GM12873 (cell line): ENCODE measurements around the gene RPL13A.
A peak's percentile ranks its signal among the peaks of the same experiment; 100 is the strongest.

ENCODE experiments used
- CTCF ChIP-seq: IDR thresholded peaks from 2 replicates; pipeline ENCODE4 v1.5.1; 2012; ENCODE audit warnings: low read depth, mild to moderate bottlenecking, moderate library complexity, low read length, control low read depth; ENCODE audit not compliant: insufficient read depth; ENCODE audit errors: missing control alignments

Gene RPL13A

GRCh38 chr19:49442771-49443365 lies 44.5 kb upstream of the RPL13A start:
- TF ChIP-seq CTCF: no peak

- peak; percentile 87 for TF ChIP-seq CTCF
These were observed 43.9 kb upstream of the RPL13A start for GRCh38 chr19:49443366-49444099.

- TF ChIP-seq CTCF: no peak
These were observed 41.4 kb upstream of the RPL13A start for GRCh38 chr19:49445997-49446396.

GRCh38 chr19:49447485-49448431 lies 39.6 kb upstream of the RPL13A start:
- TF ChIP-seq CTCF: no peak

GRCh38 chr19:49448432-49448786 lies 39.0 kb upstream of the RPL13A start:
- TF ChIP-seq CTCF: no peak

- no peak for TF ChIP-seq CTCF
These were observed 37.0 kb upstream of the RPL13A start for GRCh38 chr19:49450405-49450804.

DNA sequence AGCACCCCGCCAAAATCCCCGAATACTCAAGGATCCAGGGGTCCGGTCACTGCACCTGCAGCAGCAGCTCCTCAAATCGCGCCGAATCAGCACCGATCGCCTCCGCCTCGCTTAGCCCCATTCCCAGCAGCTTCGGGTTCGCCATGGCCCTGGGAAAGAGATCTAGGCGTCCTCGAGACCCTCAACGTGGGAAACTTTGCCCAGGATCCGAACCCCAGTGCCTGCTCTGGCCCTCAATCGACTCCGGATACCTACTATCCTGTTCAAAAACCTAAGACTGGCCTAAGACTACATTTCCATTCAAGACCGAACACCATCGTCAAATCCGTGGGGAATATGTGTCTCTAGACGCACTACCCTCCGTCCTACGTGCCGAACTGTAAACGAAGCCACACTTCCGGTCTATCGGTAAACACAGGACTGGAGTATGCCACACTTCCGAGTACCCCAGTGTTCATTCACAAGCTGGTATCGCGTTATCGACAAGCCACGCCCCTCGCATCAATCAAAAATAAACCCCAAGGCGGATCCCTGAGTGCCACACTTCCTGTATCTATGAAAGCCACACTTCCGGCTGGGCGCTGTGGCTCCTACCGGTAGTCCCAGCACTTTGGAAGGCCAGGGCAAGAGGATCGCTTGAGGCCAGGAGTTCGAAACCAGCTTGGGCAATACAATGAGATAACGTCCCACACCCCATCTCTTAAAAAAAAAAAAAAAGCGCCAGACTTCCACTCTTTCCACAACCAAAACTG lies 35.8 kb upstream of the RPL13A start, which contains the start of gene PIH1D1:
PIH1D1 (minus strand) TSS at position 385 of the 752 bp plus-strand sequence; CDS start at position 145, 240 bp downstream.
- TF ChIP-seq CTCF: peak; percentile 25
